Upper lobe of left lung (tissue), 4 donors: Measurements from ENCODE around the gene ZBTB3.

Source experiments
- EP300 ChIP-seq, 4 donors: sonication (generic); formaldehyde crosslinking; IDR thresholded peaks; one replicate each; pipeline ENCODE4 v1.5.1; 2017; ENCODE audit warnings: antibody characterized with exemption in 4 of 4, control low read depth in 2 of 4
- POLR2A ChIP-seq, 4 donors: fragments of 450-650 bp; IDR thresholded peaks; one replicate each; pipeline ENCODE4 v1.5.1; 2016 to 2017; ENCODE audit warnings: antibody characterized with exemption in 4 of 4, mild to moderate bottlenecking in 2 of 4
- POLR2AphosphoS5 ChIP-seq, 2 donors: sonication (generic); formaldehyde crosslinking; IDR thresholded peaks; one replicate each; pipeline ENCODE4 v1.5.1; 2017; ENCODE audit warnings: antibody characterized with exemption in 2 of 2
- TF ChIP-seq, protein P1 (sequence below), 6 experiments: fragments of 450-650 bp in 4 of 6; fragments of 200-600 bp in 2 of 6; sonication (generic) in 2 of 6; IDR thresholded peaks; one replicate each; pipeline ENCODE4 v1.5.1; 2016 to 2019; ENCODE audit warnings: antibody characterized with exemption in 6 of 6

DNA sequence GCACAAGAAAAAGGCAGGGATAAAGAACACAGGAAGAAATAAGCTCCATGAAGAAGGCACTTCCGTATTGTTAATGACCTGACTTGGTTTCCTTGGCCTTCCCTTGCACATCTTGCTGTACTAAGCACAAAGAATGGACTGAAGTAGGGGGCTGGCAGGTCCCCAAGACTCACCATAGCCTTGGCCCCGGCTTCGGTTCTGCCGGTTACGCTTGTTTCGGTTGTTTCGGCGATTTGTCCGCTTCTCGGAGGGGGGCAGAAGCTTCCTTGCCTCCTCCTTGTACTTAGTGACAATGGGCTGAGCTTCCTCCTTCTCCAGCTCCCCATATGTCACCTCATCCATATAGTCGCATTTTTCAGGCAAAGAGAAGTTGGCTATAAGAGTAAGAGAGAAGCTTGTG is 37.1 kb downstream of the ZBTB3 start:
- TF ChIP-seq, protein P1, sequence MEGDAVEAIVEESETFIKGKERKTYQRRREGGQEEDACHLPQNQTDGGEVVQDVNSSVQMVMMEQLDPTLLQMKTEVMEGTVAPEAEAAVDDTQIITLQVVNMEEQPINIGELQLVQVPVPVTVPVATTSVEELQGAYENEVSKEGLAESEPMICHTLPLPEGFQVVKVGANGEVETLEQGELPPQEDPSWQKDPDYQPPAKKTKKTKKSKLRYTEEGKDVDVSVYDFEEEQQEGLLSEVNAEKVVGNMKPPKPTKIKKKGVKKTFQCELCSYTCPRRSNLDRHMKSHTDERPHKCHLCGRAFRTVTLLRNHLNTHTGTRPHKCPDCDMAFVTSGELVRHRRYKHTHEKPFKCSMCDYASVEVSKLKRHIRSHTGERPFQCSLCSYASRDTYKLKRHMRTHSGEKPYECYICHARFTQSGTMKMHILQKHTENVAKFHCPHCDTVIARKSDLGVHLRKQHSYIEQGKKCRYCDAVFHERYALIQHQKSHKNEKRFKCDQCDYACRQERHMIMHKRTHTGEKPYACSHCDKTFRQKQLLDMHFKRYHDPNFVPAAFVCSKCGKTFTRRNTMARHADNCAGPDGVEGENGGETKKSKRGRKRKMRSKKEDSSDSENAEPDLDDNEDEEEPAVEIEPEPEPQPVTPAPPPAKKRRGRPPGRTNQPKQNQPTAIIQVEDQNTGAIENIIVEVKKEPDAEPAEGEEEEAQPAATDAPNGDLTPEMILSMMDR (IDR thresholded peaks at IDR 0.05), result no peak
- TF ChIP-seq EP300 (IDR thresholded peaks at IDR 0.05) (no peak), POLR2A (IDR thresholded peaks at IDR 0.05) (no peak), POLR2AphosphoS5 (IDR thresholded peaks at IDR 0.05) (no peak)
